SK-N-SH treated with all-trans-retinoic acid at 6 μM for 48 hours (cell line): ENCODE results near the gene NEBL.

Source experiments
- RARB ChIP-seq: fragments of 250-450 bp; sonication (Bioruptor Pico); IDR thresholded peaks from 2 replicates; pipeline ENCODE4 v1.8.0; 2021; ENCODE audit warnings: mild to moderate bottlenecking, moderate library complexity
- ZFP3 ChIP-seq: fragments of 250-450 bp; sonication (Bioruptor Pico); IDR thresholded peaks from 2 replicates; pipeline ENCODE4 v1.5.0; 2020; ENCODE audit warnings: mild to moderate bottlenecking, moderate library complexity
- TF ChIP-seq, protein P1 (sequence below): fragments of 250-450 bp; sonication (Bioruptor Pico); IDR thresholded peaks from 2 replicates; pipeline ENCODE4 v1.8.0; 2021; ENCODE audit warnings: low read depth, mild to moderate bottlenecking, moderate library complexity, borderline replicate concordance

DNA sequence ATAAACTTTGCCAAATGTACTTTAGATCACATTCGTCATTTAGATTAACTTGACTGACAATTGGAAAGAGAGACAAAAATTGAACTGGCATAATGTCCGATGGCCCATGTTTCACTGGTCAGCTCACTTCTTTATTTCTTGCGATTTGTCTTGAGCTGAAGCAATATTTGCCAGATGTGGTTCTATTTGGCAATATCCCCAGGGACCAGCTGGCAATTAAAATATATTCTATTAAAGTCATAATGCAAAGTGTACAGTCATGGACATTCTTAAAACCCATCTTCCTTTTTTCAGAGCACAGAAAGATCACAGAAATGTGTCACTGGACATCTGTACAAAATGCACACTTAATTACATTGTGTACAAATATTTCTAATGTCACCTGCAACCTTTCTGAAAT is 26.3 kb downstream of the NEBL start:
- TF ChIP-seq, protein P1, sequence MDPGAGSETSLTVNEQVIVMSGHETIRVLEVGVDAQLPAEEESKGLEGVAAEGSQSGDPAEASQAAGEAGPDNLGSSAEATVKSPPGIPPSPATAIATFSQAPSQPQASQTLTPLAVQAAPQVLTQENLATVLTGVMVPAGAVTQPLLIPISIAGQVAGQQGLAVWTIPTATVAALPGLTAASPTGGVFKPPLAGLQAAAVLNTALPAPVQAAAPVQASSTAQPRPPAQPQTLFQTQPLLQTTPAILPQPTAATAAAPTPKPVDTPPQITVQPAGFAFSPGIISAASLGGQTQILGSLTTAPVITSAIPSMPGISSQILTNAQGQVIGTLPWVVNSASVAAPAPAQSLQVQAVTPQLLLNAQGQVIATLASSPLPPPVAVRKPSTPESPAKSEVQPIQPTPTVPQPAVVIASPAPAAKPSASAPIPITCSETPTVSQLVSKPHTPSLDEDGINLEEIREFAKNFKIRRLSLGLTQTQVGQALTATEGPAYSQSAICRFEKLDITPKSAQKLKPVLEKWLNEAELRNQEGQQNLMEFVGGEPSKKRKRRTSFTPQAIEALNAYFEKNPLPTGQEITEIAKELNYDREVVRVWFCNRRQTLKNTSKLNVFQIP (CRISPR knock-in tag), result no peak
- TF ChIP-seq RARB (CRISPR knock-in tag) (no peak), ZFP3 (no peak)
